GM23248 (cell line): ENCODE data around the gene CBR3.
"Not testable (repeated sequence)": the region's sequence is repeated elsewhere in the genome, so short reads cannot be mapped to it uniquely, and the experiment has no call there.

ENCODE experiments used
- EZH2 ChIP-seq: fragments of 200-600 bp; sonication (generic); IDR thresholded peaks from 2 replicates; pipeline ENCODE4 v1.6.1; 2018; ENCODE audit warnings: antibody characterized with exemption, mild to moderate bottlenecking; ENCODE audit not compliant: insufficient read depth, poor library complexity, severe bottlenecking
- EZH2phosphoT487 ChIP-seq: fragments of 200-600 bp; sonication (generic); IDR thresholded peaks from 2 replicates; pipeline ENCODE4 v1.6.1; 2018; ENCODE audit warnings: antibody characterized with exemption, moderate library complexity, mild to moderate bottlenecking, low read depth; ENCODE audit not compliant: insufficient read depth

DNA sequence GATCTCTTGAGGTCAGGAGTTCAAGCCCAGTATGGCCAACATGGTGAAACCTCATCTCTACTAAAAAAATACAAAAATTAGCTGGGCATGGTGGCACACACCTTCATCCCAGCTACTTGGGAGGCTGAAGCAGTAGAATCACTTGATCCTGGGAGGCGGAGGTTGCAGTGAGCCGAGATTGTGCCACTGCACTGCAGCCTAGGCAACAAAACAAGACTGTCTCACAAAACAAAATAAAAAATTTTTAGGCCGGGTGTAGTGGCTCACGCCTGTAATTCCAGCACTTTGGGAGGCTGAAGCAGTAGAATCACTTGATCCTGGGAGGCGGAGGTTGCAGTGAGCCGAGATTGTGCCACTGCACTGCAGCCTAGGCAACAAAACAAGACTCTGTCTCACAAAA, 9.4 kb downstream of the CBR3 start:
- not testable (repeated sequence) for TF ChIP-seq EZH2phosphoT487, EZH2
